ENCODE data around the gene CBLL1.

The CBLL1 gene

DNA sequence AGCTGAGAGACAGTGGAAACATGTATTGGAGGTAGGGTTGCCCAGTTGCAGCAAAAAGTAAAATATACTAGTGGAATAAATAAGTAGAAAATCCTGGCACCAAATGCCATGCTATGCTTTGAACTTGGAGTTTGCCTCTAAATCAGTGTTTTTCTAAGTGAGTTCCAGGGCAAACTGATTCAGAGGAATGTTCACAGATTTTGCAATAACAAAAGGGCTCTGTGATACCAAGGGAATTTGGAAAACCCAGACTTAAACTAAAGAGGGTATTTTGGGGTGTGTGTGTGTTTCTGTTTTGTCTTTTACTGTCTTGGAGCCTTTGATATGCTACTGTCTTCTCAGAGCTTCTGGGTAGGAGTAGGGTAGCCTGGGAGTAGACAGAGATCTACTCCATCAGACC, 43.4 kb upstream of the CBLL1 start:
- Histone ChIP-seq H2AK5ac (ENCODE audit: low read length) (no peak overlapping the region), H4K8ac (ENCODE audit: low read depth, low read length) (no peak overlapping the region), H3K14ac (ENCODE audit: low read length) (no peak overlapping the region), H4K91ac (ENCODE audit: low read depth, low read length) (no peak overlapping the region), H2BK120ac (ENCODE audit: insufficient read depth, low read length, poor library complexity) (no peak overlapping the region), H3K4ac (ENCODE audit: low read depth, low read length) (no peak overlapping the region), H3K36me3 (ENCODE audit: control insufficient read depth in 1 of 2, insufficient read depth in 2 of 2, low read length in 2 of 2) (no peaks in the 10 kb centered on the region), H3K23ac (ENCODE audit: low read length) (no peak overlapping the region), H3K9ac (ENCODE audit: low read length) (no peak overlapping the region), H3K79me2 (ENCODE audit: control insufficient read depth, insufficient read depth, low read length, poor library complexity) (no peaks in the 10 kb centered on the region), H3K9me3 (ENCODE audit: insufficient read depth, low read depth, low read length) (no peaks in the 10 kb centered on the region), H3K4me2 (ENCODE audit: low read length) (no peak overlapping the region), H2BK5ac (ENCODE audit: low read depth, low read length, poor library complexity) (no peak overlapping the region), H3K4me1 (ENCODE audit: control insufficient read depth in 1 of 2, insufficient read depth in 2 of 2, low read length in 2 of 2) (no peaks in the 10 kb centered on the region), H3K4me3 (ENCODE audit: low read depth, low read length) (no peak overlapping the region), H4K12ac (ENCODE audit: low read depth, low read length) (no peak overlapping the region), H3K27ac (ENCODE audit: low read depth, low read length) (no peak overlapping the region), H3K79me1 (ENCODE audit: low read length) (no peaks in the 10 kb centered on the region), H2AFZ (ENCODE audit: insufficient read depth, low read length, poor library complexity) (no peak overlapping the region), H2BK12ac (ENCODE audit: low read length) (no peak overlapping the region), H3K27me3 (ENCODE audit: insufficient read depth, low read length) (no peaks in the 10 kb centered on the region), H3K18ac (ENCODE audit: low read length) (no peak overlapping the region)
- no peak for DNase-seq

DNA sequence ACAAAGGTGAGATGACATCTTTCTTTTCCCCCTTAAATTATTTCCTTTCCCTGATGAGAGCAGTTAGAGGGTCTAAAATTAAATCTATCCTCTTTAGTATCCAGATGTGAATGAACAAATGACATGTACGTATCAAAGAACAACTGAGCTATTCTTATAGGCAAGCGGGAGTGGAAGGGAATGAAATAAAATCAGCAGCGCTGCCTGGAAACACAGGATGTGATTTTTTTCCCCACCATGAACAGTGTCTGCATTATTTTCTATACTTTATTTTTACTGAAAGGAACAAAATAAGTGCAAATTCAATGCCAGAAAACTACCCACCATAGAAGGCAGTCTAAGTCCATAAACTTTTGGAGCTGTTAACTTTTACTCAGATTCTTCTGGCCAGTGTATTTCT, 42.8 kb upstream of the CBLL1 start:
- Histone ChIP-seq H3K4me3 (ENCODE audit: low read depth, low read length) (no peak overlapping the region), H2BK5ac (ENCODE audit: low read depth, low read length, poor library complexity) (no peak overlapping the region), H4K12ac (ENCODE audit: low read depth, low read length) (no peak overlapping the region), H3K27ac (ENCODE audit: low read depth, low read length) (no peak overlapping the region), H3K9ac (ENCODE audit: low read length) (no peak overlapping the region), H2AK5ac (ENCODE audit: low read length) (no peak overlapping the region), H3K18ac (ENCODE audit: low read length) (no peak overlapping the region), H4K91ac (ENCODE audit: low read depth, low read length) (no peak overlapping the region), H4K8ac (ENCODE audit: low read depth, low read length) (no peak overlapping the region), H3K79me2 (ENCODE audit: control insufficient read depth, insufficient read depth, low read length, poor library complexity) (no peaks in the 10 kb centered on the region), H3K4me1 (ENCODE audit: control insufficient read depth in 1 of 2, insufficient read depth in 2 of 2, low read length in 2 of 2) (no peaks in the 10 kb centered on the region), H3K14ac (ENCODE audit: low read length) (no peak overlapping the region), H2BK12ac (ENCODE audit: low read length) (no peak overlapping the region), H3K27me3 (ENCODE audit: insufficient read depth, low read length) (no peaks in the 10 kb centered on the region), H3K4me2 (ENCODE audit: low read length) (no peak overlapping the region), H3K23ac (ENCODE audit: low read length) (no peak overlapping the region), H3K79me1 (ENCODE audit: low read length) (no peaks in the 10 kb centered on the region), H2BK120ac (ENCODE audit: insufficient read depth, low read length, poor library complexity) (no peak overlapping the region), H3K4ac (ENCODE audit: low read depth, low read length) (no peak overlapping the region), H3K36me3 (ENCODE audit: control insufficient read depth in 1 of 2, insufficient read depth in 2 of 2, low read length in 2 of 2) (no peaks in the 10 kb centered on the region), H3K9me3 (ENCODE audit: insufficient read depth, low read depth, low read length) (no peaks in the 10 kb centered on the region), H2AFZ (ENCODE audit: insufficient read depth, low read length, poor library complexity) (no peak overlapping the region)
- WGBS (ENCODE audit: extremely low coverage, insufficient coverage, insufficient read length), result no CpG with 5 or more reads among the region's 3 CpGs
- DNase-seq, result no peak

DNA sequence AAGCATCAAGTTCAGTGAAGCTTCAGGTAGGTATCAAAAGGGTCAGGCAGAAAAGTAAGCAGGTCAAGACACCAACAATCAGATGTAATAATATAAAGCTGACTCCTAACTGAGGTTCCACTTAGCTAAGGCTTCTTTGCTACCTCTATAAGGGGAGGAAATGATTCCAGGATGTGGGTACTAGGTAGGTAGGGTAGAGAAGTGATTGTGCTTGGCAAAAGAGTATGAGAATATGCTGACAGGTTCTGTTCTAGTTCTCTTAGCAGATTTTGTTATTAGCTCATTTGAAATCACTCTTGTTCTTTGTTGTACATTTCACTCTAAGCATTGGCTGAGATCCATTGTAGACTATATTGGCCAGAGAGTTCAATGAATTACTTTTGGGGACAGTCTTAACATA, 40.7 kb upstream of the CBLL1 start:
- Histone ChIP-seq H3K4me3 (ENCODE audit: low read depth, low read length) (no peak overlapping the region), H3K4me1 (ENCODE audit: control insufficient read depth in 1 of 2, insufficient read depth in 2 of 2, low read length in 2 of 2) (no peaks in the 10 kb centered on the region), H3K23ac (ENCODE audit: low read length) (no peak overlapping the region), H3K79me1 (ENCODE audit: low read length) (no peaks in the 10 kb centered on the region), H3K27me3 (ENCODE audit: insufficient read depth, low read length) (no peaks in the 10 kb centered on the region), H2BK12ac (ENCODE audit: low read length) (no peak overlapping the region), H3K27ac (ENCODE audit: low read depth, low read length) (no peak overlapping the region), H3K79me2 (ENCODE audit: control insufficient read depth, insufficient read depth, low read length, poor library complexity) (no peaks in the 10 kb centered on the region), H2BK120ac (ENCODE audit: insufficient read depth, low read length, poor library complexity) (no peak overlapping the region), H3K9me3 (ENCODE audit: insufficient read depth, low read depth, low read length) (no peaks in the 10 kb centered on the region), H2AK5ac (ENCODE audit: low read length) (no peak overlapping the region), H4K12ac (ENCODE audit: low read depth, low read length) (no peak overlapping the region), H3K4ac (ENCODE audit: low read depth, low read length) (no peak overlapping the region), H4K8ac (ENCODE audit: low read depth, low read length) (no peak overlapping the region), H2AFZ (ENCODE audit: insufficient read depth, low read length, poor library complexity) (no peak overlapping the region), H3K36me3 (ENCODE audit: control insufficient read depth in 1 of 2, insufficient read depth in 2 of 2, low read length in 2 of 2) (no peaks in the 10 kb centered on the region), H4K91ac (ENCODE audit: low read depth, low read length) (no peak overlapping the region), H3K9ac (ENCODE audit: low read length) (no peak overlapping the region), H3K4me2 (ENCODE audit: low read length) (no peak overlapping the region), H2BK5ac (ENCODE audit: low read depth, low read length, poor library complexity) (no peak overlapping the region), H3K18ac (ENCODE audit: low read length) (no peak overlapping the region), H3K14ac (ENCODE audit: low read length) (no peak overlapping the region)
- no peak for DNase-seq

DNA sequence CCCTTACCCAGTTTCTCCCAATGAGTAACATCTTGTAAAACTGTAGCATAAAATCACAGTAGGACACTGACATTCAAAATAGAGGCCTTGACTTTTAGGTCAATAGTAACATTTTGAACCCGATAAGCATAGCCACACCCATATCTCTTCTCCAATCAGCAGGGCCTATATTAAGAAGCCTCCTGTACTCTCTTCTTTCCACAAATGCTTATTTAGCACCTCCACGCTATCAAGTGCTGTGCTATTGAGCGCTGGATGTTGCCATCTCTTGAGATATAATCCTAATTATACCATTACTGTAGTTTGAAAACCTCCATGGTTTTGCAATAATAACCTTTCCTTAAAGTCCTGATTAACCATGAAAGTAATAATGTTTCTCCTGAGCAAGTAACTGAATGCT, 40.1 kb upstream of the CBLL1 start:
- Histone ChIP-seq H3K18ac (ENCODE audit: low read length) (no peak overlapping the region), H3K4ac (ENCODE audit: low read depth, low read length) (no peak overlapping the region), H3K27ac (ENCODE audit: low read depth, low read length) (no peak overlapping the region), H3K27me3 (ENCODE audit: insufficient read depth, low read length) (no peaks in the 10 kb centered on the region), H3K14ac (ENCODE audit: low read length) (no peak overlapping the region), H3K9me3 (ENCODE audit: insufficient read depth, low read depth, low read length) (no peaks in the 10 kb centered on the region), H2BK5ac (ENCODE audit: low read depth, low read length, poor library complexity) (no peak overlapping the region), H3K4me3 (ENCODE audit: low read depth, low read length) (no peak overlapping the region), H4K91ac (ENCODE audit: low read depth, low read length) (no peak overlapping the region), H2BK12ac (ENCODE audit: low read length) (no peak overlapping the region), H3K79me2 (ENCODE audit: control insufficient read depth, insufficient read depth, low read length, poor library complexity) (no peaks in the 10 kb centered on the region), H3K23ac (ENCODE audit: low read length) (no peak overlapping the region), H3K79me1 (ENCODE audit: low read length) (no peaks in the 10 kb centered on the region), H2AK5ac (ENCODE audit: low read length) (no peak overlapping the region), H3K9ac (ENCODE audit: low read length) (no peak overlapping the region), H2BK120ac (ENCODE audit: insufficient read depth, low read length, poor library complexity) (no peak overlapping the region), H3K4me1 (ENCODE audit: control insufficient read depth in 1 of 2, insufficient read depth in 2 of 2, low read length in 2 of 2) (no peaks in the 10 kb centered on the region), H4K12ac (ENCODE audit: low read depth, low read length) (no peak overlapping the region), H3K36me3 (ENCODE audit: control insufficient read depth in 1 of 2, insufficient read depth in 2 of 2, low read length in 2 of 2) (no peaks in the 10 kb centered on the region), H2AFZ (ENCODE audit: insufficient read depth, low read length, poor library complexity) (no peak overlapping the region), H4K8ac (ENCODE audit: low read depth, low read length) (no peak overlapping the region), H3K4me2 (ENCODE audit: low read length) (no peak overlapping the region)
- no CpG with 5 or more reads among the region's 3 CpGs for WGBS (ENCODE audit: extremely low coverage, insufficient coverage, insufficient read length)
- DNase-seq, result no peak

DNA sequence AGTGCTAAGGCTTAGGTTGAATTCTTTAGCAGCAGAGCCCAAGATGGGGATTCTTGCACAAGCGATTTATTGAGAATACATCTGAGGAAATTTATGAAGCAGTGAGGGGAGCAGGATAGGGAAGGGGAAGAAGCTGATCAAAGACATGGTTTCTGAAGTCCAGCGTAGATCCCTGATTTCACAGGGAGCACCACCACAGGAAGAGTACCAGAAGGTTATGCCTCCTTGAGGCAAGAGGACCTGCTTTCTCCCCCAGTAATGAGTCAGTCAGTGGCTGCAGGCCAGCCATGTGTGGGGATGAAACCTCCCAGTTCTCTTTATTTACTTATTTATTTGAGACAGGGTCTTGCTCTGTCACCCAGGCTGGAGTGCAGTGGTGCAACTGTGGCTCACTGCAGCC, 35.0 kb upstream of the CBLL1 start:
- Histone ChIP-seq H4K91ac (ENCODE audit: low read depth, low read length) (no peak overlapping the region), H4K12ac (ENCODE audit: low read depth, low read length) (no peak overlapping the region), H3K27ac (ENCODE audit: low read depth, low read length) (no peak overlapping the region), H3K4me1 (ENCODE audit: control insufficient read depth in 1 of 2, insufficient read depth in 2 of 2, low read length in 2 of 2) (no peaks in the 10 kb centered on the region), H2BK120ac (ENCODE audit: insufficient read depth, low read length, poor library complexity) (no peak overlapping the region), H3K23ac (ENCODE audit: low read length) (no peak overlapping the region), H3K79me1 (ENCODE audit: low read length) (no peaks in the 10 kb centered on the region), H2AK5ac (ENCODE audit: low read length) (no peak overlapping the region), H2BK12ac (ENCODE audit: low read length) (no peak overlapping the region), H2BK5ac (ENCODE audit: low read depth, low read length, poor library complexity) (no peak overlapping the region), H2AFZ (ENCODE audit: insufficient read depth, low read length, poor library complexity) (no peak overlapping the region), H3K4ac (ENCODE audit: low read depth, low read length) (no peak overlapping the region), H3K4me3 (ENCODE audit: low read depth, low read length) (no peak overlapping the region), H3K14ac (ENCODE audit: low read length) (no peak overlapping the region), H4K8ac (ENCODE audit: low read depth, low read length) (no peak overlapping the region), H3K9ac (ENCODE audit: low read length) (no peak overlapping the region), H3K36me3 (ENCODE audit: control insufficient read depth in 1 of 2, insufficient read depth in 2 of 2, low read length in 2 of 2) (no peaks in the 10 kb centered on the region), H3K18ac (ENCODE audit: low read length) (no peak overlapping the region), H3K27me3 (ENCODE audit: insufficient read depth, low read length) (no peaks in the 10 kb centered on the region), H3K79me2 (ENCODE audit: control insufficient read depth, insufficient read depth, low read length, poor library complexity) (no peaks in the 10 kb centered on the region), H3K4me2 (ENCODE audit: low read length) (no peak overlapping the region), H3K9me3 (ENCODE audit: insufficient read depth, low read depth, low read length) (no peaks in the 10 kb centered on the region)
- WGBS (ENCODE audit: extremely low coverage, insufficient coverage, insufficient read length), result no CpG with 5 or more reads among the region's 2 CpGs
- DNase-seq, result no peak
